ENCODE measurements around the gene SRSF2.
"Not testable (repeated sequence)": the region's sequence is repeated elsewhere in the genome, so short reads cannot be mapped to it uniquely, and the experiment has no call there.

The SRSF2 gene

DNA sequence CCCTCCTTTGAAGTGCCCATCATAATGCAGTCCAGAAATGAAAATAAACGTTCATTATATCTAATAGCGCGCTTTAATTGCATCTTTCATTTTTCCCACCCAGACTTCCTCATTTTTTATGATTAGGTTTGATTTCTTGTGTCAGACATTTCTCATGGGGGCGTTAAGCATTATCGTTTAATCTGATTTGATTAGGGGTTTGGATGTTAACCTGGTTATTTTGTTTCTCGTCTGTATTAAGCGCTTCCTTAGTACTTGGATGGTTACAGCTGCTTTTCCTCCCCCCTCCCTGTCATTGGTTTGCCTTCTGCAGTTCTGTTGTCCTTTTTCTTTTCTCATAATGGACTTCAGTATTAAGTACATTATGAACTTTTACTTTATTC, 1.3 kb upstream of the SRSF2 start:
- DNase-seq (ENCODE audit: low spot score), result no peak

DNA sequence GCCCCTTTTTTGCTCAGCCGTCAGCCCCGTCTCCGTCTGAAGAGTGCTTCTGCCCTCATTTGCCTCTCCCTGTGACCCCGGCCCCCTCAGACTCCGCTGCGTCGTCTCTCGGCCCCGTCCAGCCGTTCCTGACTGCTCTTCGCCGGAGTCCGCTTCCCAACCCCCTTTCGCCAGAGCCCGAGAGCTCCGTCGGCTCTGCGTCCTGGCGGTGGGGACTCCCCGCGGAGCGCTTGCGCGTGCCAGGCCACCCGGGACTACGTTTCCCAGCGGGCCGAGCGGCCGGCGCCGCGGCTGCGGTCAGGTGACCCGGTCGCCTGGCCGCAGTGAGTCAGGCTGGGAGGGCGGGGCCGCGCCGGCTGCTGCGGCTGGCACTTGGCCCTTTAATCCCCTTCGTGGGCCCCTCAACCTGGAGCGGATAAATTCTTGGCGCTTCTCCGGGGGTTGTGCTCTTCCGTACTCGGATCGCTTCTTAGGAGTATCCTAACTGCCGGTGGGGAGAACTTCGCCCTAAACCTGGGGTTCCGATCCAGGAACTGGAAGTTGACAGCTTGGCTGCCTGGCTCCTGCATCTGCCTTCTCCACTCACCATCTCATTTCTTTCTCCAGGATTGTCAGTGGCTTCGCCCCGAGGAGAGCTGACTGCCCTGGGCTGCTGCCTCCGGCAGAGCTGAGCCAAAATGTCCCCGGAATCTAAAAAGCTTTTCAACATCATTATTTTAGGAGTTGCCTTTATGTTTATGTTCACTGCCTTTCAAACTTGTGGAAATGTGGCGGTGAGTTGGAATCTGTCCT, 741 bp upstream of the SRSF2 start, which contains the start of gene MFSD11:
TSS of gene MFSD11 (plus strand) at position 444 of the 792 bp plus-strand sequence. CDS start at position 678, 234 bp downstream.
- DNase-seq (ENCODE audit: low spot score), result peak; percentile 91

DNA sequence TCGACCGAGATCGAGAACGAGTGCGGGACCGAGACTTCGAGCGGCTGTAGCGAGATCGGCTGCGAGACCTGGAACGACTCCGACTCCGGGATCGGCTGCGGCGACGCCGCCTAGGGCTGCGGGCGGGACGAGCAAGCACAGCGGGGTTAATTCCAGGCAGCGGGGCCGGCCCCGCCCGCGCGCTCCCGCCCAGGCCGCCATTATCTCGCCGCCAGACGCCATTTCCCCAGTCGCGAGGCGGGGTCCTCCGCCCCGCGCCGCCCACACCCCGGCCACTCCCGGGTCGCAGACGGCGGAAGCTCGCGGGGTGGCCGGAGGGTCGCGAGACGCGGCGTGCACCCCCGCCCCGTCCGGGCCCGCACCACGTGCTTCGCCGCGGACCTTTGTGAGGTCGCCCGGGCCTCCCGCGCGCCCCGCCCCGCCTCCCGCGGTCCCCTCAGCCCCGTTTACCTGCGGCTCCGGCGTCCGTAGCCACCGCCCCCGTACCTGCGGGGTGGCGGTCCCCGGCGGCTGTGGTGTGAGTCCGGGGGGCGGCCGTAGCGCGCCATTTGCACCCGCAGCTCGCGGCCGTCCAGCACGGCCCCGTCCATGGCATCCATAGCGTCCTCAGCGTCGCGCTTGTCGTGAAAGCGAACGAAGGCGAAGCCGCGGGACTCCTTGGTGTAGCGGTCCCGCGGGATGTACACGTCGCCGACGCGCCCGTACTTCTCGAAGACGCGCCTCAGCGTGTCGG, 616 bp downstream of the SRSF2 start:
- no peak for DNase-seq (ENCODE audit: low spot score)

DNA sequence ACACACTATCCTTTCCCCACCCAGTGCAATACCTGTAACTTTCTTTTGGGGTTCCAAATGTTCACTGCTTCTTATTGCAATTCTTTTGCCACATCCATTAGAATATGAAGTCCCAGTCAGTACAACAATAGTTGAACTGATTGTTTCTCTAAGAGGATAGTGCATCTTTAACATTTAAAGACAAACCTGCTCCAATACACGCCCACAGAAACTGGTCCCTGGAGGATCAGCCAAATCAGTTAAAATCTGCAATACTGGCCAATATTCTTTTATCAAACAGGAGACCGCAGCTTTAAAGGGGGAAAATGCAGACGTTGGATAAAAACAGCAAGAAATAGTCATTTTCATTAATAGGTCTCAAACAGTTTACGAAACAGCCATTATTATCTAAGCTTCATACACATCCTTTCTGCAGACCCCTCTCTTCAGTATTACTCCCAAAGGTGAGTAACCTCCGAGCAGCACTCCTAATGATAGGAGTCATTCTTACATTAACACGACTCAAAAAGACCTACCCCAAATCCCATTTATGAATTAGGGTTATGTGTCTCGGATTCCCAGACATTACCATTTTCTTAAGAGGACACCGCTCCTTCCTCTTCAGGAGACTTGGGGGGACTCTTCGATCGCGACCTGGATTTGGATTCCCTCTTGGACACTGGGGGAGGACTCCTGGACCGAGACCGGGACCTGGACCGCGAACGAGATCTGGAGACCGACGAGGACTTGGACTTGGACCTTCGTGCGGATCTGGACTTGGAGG, 1.4 kb downstream of the SRSF2 start:
- no peak for DNase-seq (ENCODE audit: low spot score)

DNA sequence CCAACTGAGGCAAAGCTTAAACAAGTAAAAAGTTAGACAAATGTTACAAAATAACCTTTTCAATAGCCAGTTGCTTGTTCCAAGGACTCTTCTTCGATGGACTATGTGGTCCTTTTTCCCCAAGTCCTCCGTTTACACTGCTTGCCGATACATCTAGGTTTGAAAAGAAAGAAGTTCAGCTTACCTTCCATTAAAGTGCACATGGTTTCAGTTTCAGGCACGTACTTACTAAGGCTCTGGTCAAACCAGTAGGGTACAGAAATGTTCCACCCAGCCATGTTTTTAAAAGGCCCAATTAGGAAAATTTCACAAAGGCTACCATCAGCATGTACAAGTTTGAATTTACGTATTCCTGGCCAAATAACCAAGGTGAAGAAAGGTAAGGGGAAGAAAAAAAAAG, 2.1 kb downstream of the SRSF2 start:
- DNase-seq (ENCODE audit: low spot score), result no peak

DNA sequence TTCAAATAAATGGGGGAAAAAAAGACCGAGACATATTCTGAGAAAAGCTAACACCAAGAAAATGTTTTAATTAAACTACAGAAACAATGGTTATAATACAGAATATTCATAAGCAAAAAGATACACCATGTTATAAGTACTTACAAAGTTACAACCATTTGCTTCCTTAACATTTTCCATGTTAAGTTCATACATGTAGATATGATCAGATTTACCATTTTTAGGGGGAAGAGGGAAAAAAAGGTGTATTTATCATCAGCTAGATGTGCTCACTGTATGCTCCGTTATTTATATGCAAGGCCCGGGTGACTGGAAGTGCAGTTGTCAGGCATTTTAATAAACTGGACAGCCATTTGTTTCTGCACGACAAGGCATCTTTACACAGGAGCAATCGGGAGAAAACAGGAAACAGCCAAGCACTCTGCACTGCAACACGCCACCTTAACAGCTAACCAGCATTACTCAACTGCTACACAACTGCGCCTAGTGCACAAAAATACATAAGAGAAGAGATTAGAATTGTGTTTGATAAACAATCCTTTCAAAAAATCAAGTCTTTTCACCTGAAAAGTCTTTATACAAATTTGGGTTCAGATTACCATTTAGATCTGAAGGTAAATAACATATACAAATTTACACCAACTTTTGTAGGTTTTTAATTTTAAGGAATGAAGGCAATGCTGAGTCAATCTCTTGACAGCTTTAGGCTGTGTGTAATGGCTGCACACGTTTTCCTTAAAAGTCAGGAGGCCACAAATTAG, 2.9 kb downstream of the SRSF2 start:
- DNase-seq (ENCODE audit: low spot score), result no peak

DNA sequence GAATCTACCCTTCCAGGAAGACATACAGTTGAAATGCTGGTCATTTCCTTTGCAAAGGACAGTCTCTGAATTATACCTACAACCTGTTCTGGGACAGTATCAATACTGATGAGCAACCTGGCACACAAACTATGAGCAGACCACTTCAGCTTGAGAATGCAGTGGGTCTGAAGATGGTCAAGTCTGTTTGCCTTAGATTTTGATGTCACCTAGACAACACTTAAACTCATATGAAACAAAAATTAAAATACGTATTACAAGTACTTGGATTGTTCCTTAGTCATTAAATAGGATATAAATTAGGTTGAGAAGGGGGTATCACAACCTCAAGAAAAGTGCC, 3.5 kb downstream of the SRSF2 start:
- DNase-seq (ENCODE audit: low spot score), result no peak

DNA sequence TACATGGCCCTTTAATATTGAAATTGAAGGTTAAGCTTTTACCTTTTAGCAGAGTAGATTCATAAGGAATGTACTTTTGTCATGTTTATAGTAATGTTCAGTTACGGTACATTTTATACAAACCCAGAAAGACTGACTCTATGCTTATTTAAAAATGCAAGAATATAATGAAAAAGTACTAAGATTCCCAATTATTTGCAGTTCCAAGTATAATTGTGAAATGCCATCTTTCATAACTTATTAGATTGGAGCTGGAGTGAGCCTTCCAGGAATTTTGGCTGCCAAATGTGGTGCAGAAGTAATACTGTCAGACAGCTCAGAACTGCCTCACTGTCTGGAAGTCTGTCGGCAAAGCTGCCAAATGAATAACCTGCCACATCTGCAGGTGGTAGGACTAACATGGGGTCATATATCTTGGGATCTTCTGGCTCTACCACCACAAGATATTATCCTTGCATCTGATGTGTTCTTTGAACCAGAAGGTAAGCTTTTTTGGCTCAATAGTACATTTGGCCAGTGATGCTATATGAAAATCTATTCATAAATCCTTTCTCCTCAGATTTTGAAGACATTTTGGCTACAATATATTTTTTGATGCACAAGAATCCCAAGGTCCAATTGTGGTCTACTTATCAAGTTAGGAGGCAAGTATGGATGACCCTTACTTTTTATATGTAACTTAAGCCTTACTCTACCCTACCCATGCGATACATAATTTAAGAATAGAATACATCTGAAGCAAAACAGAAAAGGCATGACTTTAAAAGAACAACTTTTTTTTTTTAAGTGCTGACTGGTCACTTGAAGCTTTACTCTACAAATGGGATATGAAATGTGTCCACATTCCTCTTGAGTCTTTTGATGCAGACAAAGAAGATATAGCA, 4.2 kb downstream of the SRSF2 start:
- no peak for DNase-seq (ENCODE audit: low spot score)

DNA sequence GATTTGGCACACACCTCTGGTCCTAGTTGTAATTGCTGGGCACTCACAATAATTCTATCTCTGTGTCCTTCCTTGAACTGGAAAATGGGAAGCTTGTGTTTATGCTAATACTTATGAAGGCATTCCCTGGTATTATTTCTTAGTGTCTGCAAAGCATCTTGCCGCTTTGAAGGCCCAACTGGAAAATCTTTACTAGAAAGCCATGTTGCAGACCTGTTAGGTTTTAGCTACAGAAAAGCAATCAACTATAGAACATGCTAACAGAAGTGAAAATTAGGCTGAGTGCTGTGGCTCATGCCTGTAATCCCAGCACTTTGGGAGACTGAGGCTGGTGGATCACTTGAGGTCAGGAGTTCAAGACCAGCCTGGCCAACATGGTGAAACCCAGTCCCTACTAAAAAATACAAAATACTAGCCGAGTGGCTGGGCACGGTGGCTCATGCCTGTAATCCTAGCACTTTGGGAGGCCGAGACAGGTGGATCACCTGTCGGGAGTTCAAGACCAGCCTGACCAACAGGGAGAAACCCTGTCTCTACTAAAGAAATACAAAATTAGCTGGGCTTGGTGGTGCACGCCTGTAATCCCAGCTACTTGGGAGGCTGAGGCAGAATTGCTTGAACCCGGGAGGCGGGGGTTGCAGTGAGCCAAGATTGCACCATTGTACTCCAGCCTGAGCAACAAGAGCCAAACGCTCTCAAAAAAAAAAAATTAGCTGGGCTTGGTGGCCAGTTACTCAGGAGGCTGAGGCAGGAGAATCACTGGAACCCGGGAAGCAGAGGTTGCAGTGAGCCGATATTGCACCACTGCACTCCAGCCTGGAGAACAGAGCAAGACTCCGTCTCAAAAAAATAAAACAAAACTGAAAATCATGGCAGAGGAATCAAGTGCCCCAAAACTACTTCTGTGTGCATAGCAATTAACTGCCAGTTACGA, 5.1 kb downstream of the SRSF2 start:
- DNase-seq (ENCODE audit: low spot score), result not testable (repeated sequence)

DNA sequence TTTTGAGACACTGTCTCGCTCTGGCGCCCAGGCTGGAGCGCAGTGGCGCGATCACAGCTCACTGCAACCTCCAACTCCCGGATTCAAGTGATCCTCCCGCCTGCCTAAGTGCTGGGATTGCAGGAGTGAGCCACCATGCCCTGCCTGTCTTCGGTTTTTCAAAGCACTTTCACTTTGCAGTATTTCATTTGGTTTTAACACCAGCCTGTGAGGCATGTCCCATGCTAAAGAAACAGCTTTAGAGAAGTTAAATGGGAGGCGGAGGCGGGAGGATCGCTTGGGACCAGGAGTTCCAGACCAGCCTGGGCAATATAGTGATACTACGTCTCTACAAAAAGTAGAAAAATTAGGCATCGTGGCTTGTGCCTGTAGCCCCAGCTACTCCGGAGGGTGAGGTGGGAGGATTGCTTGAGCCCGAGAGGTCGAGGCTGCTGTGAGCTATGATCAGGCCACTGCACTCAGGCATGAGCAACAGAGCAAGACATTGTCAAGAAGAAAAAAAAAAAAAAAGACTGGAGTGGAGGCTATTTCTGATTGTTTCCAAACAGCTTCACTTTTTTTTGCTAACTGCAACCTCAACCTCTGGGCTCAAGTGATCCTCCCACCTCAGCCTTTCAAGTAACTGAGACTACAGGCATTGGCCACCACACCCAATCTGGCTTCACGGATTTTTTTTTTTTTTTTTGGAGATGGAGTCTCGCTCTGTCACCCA, 9.2 kb downstream of the SRSF2 start:
- DNase-seq (ENCODE audit: low spot score), result no peak

DNA sequence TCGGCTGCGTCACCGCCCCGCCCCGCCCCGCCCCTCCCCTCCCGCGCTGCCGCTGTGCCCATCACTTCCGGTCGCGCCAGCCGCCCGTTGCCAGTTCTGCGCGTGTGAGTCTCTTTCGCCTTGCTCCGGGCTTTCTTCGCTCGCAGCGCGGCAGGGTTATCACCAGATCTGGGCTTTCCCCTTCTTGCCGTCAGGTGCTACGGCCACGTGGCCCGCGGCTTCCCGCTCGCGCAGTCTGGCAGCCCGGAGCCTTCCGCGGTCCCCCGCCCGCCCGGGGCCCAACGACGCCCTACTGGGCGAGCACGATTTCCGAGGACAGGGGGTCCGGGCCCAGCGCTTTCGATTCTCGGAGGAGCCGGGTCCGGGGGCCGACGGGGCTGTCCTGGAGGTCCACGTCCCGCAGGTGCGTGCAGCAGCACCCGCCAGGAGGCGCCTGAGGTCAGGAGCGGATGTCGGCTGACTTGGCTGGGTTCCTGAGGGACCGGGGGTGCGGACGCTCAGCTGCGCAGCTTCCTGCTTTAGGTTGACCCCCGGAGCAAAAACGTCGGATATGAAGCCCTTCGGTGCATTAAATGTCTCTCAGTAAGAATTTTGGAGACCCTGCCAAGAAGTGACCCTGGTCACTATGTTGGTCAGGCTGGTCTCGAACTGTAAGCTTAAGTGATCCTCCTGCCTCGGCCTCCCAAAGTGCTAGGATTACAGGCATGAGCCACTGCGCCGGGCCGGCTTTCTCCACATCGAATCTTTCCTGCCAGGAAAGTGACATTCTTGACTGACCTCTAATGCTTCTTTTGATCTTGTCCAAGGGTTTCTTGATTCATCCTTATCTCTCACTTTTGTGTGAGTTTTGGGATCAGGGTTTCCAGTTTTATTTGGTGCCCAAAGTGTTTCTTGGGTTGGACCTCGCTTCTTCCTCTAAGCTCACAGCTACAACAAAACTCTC, 10.1 kb downstream of the SRSF2 start, which contains the start of gene METTL23:
TSS of gene METTL23 (plus strand) at position 64 of the 943 bp plus-strand sequence. CDS start 2,872 bp downstream, outside the sequence.
- peak; percentile 79 for DNase-seq (ENCODE audit: low spot score)

DNA sequence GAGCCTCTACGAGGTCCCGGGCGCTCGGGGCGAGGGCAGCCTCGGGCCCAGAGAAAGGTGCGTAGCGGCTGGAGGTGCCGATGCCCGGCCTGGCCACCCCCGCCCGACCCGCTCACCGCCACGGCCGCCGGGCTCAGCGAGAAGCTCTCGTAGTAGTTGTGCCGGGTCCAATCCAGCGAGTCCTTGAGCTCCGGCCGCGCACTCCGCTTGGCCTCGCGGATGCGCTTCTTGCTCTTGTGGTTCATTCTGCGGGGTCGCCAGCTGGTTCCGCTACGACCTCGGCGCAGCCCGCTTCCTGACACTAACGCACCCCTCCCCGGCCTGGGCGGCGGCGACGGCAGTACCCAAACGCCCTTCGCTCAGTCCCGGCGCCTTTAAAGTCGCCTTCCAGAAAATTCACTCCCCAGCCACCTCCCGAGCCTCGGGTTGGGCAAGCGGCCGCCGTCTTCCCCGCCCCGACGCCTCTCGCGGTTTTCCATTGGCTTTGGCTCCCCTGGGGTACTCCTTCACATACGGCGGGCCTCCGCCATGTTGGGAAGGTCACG, 10.8 kb downstream of the SRSF2 start, which contains the start of gene JMJD6:
TSS of gene JMJD6 (minus strand) at position 376 of the 545 bp plus-strand sequence. CDS start at position 245, 131 bp downstream.
- peak; percentile 92 for DNase-seq (ENCODE audit: low spot score)

DNA sequence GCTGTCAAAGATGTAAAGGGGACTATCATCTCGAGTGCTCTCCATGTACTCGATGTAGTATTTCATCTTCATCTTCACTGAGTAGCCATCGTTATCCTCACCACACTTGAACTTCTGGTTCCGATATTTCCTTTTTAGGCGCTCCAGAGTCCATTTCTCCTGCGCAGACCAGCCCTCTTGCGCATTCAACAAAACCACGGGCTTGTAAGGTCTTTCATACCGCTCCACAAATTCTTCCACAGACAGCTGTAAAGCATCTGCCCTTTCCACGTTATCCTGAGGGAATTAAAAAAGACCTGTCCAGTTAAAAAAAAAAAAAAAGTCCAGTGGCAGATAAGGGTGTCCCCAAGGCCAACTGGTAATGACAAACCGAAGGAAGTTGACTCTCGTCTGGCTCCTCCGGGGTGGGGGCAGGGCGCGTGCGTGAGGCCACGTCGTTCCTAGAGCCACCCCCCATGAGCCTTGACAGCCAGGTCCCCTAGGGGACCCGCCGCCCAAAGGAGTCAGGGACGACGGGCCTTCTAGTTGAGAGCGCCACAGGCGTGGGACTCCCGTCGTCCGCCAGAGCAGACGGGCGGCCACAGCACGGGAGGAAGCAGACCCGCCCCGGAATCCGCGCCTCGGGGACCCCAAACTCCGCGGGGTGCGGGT, 11.4 kb downstream of the SRSF2 start:
- DNase-seq (ENCODE audit: low spot score), result no peak

DNA sequence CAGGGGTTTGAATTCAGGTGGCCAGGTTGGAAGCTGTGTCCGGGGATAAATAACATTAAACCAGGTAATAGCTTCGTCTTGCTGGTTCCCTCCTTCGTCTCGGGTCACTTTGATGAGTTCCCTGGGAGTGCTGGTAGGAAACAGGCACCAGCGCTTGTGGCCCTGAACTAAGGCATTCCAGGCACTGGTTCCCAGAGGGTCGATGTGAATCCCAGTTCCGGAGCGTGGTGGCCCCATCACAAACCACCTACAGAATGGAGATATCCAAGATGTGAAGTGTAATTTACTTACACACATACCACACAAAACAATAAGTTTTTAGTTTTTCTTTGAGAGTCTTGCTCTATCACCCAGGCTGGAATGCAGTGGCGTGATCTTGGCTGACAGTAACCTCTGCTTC, 13.3 kb downstream of the SRSF2 start:
- DNase-seq (ENCODE audit: low spot score), result no peak

DNA sequence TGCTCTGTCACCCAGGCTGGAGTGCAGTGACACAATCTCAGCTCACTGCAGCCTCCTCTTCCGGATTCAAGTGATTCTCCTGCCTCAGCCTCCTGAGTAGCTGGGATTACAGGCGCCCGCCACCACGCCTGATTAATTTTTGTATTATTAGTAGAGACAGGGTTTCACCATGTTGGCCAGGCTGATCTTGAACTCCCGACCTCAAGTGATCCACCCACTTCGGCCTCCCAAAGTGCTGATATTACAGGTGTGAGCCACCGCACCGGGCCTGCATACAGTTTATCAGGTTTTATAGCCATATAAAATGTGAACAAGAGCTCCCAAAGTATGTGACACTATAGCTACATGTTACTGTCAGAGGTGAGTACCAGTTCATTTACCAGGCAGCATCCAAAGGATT, 14.2 kb downstream of the SRSF2 start:
- not testable (repeated sequence) for DNase-seq (ENCODE audit: low spot score)

DNA sequence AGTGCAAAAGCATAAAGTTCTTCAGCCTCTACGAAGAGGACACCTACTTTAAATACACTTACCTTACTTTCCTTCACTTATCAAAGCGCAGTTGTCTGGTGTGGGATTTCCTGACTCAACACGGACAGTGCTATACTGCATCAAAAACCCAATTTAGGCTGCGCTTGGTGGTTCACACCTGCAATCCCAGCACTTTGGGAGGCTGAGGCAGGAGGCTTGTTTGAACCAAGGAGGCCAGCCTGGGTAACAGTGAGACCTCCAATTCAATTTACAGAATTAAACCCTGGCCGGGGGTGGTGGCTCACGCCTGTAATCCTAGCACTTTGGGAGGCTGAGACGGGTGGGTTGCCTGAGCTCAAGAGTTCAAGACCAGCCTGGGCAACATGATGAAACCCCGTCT, 14.9 kb downstream of the SRSF2 start:
- no peak for DNase-seq (ENCODE audit: low spot score)

DNA sequence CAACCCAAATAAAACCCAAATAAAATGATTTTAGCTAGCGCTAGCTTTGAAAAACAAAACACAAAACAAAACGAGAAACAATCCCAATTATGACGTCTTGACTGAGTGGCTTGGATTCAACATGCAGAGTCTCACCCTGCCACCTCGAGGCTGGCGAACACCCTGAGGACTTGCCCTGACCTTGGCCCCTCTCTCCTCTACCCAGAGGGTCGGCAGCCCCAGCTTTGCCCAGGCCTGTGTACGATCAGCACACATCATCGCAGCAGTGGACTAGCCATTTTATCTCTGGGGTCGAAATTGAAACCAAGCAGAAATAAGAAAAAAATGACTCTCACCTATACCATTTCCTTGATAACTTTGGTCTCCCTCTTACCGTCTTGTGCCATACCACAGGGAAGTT, 15.7 kb downstream of the SRSF2 start:
- no peak for DNase-seq (ENCODE audit: low spot score)

Data from kidney capillary endothelial cell (primary cell).